Osteocyte (in vitro differentiated cells): ENCODE results near the gene ISM1. TPM values are rescaled to one million over a fixed set of nuclear protein-coding genes. Genes with fewer than 3 reads are reported as not detected.

Experiments
- DNase-seq: peaks from one replicate; pipeline ENCODE4 v3.0.0; 2021; ENCODE audit warnings: mixed read lengths; ENCODE audit not compliant: unreplicated experiment; ENCODE audit errors: extremely low spot score
- H3K27ac Mint-ChIP-seq: one replicate; pipeline ENCODE4 v1.8.0; 2021; ENCODE audit warnings: mild to moderate bottlenecking, mixed read lengths; ENCODE audit not compliant: unreplicated experiment
- H3K27me3 Mint-ChIP-seq: one replicate; pipeline ENCODE4 v1.8.0; 2021; ENCODE audit warnings: mixed read lengths; ENCODE audit not compliant: unreplicated experiment
- H3K36me3 Mint-ChIP-seq: one replicate; pipeline ENCODE4 v1.8.0; 2021; ENCODE audit warnings: mixed read lengths; ENCODE audit not compliant: unreplicated experiment
- H3K4me1 Mint-ChIP-seq: one replicate; pipeline ENCODE4 v1.8.0; 2021; ENCODE audit warnings: mixed read lengths; ENCODE audit not compliant: unreplicated experiment
- H3K4me3 Mint-ChIP-seq: one replicate; pipeline ENCODE4 v1.8.0; 2021; ENCODE audit warnings: mild to moderate bottlenecking, moderate library complexity, mixed read lengths; ENCODE audit not compliant: unreplicated experiment
- H3K9me3 Mint-ChIP-seq: one replicate; pipeline ENCODE4 v1.8.0; 2021; ENCODE audit warnings: mixed read lengths; ENCODE audit not compliant: unreplicated experiment
- CTCF ChIP-seq: fragments of 200-600 bp; sonication (generic); IDR thresholded peaks from 2 replicates; pipeline ENCODE4 v1.5.0; 2021; ENCODE audit warnings: antibody characterized with exemption, mild to moderate bottlenecking, moderate library complexity
- total RNA-seq: library from RNA; stranded (reverse); gene quantifications from 2 replicates; pipeline ENCODE4 v1.2.1, GENCODE V29; 2021

ISM1 gene
- total RNA-seq, 1 donor from 2014 or later: 0.21 TPM

DNA sequence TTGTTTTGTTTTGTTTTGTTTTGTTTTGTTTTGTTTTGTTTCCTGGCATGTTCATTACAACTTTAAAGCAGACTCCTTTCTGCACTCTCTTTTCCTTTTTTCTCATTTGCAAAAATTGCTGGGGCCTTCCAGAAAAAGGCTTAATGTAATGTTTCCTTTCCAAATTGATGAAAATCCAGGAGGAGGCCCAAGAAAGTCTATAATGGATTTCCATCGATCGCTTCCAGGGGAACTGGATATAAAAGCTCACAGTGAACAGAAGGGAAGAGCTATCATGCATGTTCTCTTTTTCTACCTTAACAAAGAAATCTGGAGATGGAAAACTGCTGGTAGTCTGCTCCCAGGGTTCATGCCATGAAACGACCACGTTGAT, 28.7 kb downstream of the ISM1 start:
- no peak overlapping the region for H3K4me3 Mint-ChIP-seq
- no peak for DNase-seq
- H3K4me1 Mint-ChIP-seq: no peaks in the 10 kb centered on the region
- H3K9me3 Mint-ChIP-seq: no peaks in the 10 kb centered on the region
- H3K27ac Mint-ChIP-seq: no peak overlapping the region
- TF ChIP-seq CTCF: no peak
- H3K27me3 Mint-ChIP-seq: peaks cover 12% of the 10 kb centered on the region
- no peaks in the 10 kb centered on the region for H3K36me3 Mint-ChIP-seq

GRCh38 chr20:13250251-13250650, 29.2 kb downstream of the ISM1 start:
- Mint-ChIP-seq H3K4me3 (no peak overlapping the region), H3K36me3 (no peaks in the 10 kb centered on the region)

GRCh38 chr20:13251106-13251903, 30.2 kb downstream of the ISM1 start:
- Mint-ChIP-seq H3K27me3 (peaks cover 14% of the 10 kb centered on the region), H3K27ac (no peak overlapping the region), H3K9me3 (no peaks in the 10 kb centered on the region), H3K4me1 (no peaks in the 10 kb centered on the region), H3K4me3 (no peak overlapping the region), H3K36me3 (no peaks in the 10 kb centered on the region)
- TF ChIP-seq CTCF: no peak
- DNase-seq: no peak

More at GRCh38 chr20:13250251-13250650, 29.2 kb downstream of the ISM1 start:
- no peak for DNase-seq
- no peak for TF ChIP-seq CTCF
- Mint-ChIP-seq H3K4me1 (no peaks in the 10 kb centered on the region), H3K27ac (no peak overlapping the region), H3K27me3 (peaks cover 14% of the 10 kb centered on the region), H3K9me3 (no peaks in the 10 kb centered on the region)

DNA sequence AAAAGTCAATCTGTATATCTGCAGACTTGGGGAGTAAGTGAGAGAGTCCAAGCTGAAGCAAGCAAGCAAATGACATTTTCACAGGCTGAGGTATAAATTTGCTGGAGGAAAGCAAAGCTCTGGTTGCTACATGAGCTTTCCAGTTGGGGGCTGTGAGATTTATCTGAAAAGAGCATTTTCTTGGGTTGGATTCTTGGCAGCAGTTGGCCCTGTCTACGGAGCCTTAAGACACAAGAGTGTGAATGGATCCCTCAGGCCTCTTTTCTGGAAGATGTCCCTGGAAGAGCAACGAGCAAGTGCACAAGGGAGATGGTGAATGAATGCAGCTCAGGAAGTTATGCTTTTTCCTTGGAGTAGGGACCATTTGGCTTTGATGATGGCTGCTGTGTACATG, 30.8 kb downstream of the ISM1 start:
- H3K27me3 Mint-ChIP-seq: peaks cover 14% of the 10 kb centered on the region
- H3K9me3 Mint-ChIP-seq: no peaks in the 10 kb centered on the region
- no peak overlapping the region for H3K4me3 Mint-ChIP-seq
- no peaks in the 10 kb centered on the region for H3K36me3 Mint-ChIP-seq
- DNase-seq: no peak
- H3K27ac Mint-ChIP-seq: no peak overlapping the region
- no peak for TF ChIP-seq CTCF
- no peaks in the 10 kb centered on the region for H3K4me1 Mint-ChIP-seq

- Mint-ChIP-seq H3K4me3 (no peak overlapping the region), H3K9me3 (no peaks in the 10 kb centered on the region), H3K27me3 (peaks cover 16% of the 10 kb centered on the region), H3K4me1 (no peaks in the 10 kb centered on the region), H3K27ac (no peak overlapping the region), H3K36me3 (no peaks in the 10 kb centered on the region)
- TF ChIP-seq CTCF: no peak
- no peak for DNase-seq
These were observed 34.3 kb downstream of the ISM1 start for GRCh38 chr20:13255356-13255755.
